ENCODE data around the gene RAD23A. TPM values are rescaled to one million over a fixed set of nuclear protein-coding genes. Genes with fewer than 3 reads are reported as not detected.

Gene RAD23A
- total RNA-seq, 2 experiments from 2014 or later, result 189 to 190 TPM

GRCh38 chr19:12994701-12995595 is 49.3 kb downstream of the RAD23A start, which contains the start of gene NFIX:
Gene NFIX, plus strand, starts transcription at chr19:12995475. Its CDS starts 363 bp downstream, at chr19:12995838.
- no peak for TF ChIP-seq CTCF (IDR thresholded peaks at IDR 0.05)
- peak; percentile 72 for ATAC-seq
- H3K27ac Mint-ChIP-seq, result peak within 1 kb of the TSS; percentile 60
- H3K4me3 Mint-ChIP-seq, result peak within 1 kb of the TSS; percentile 82
- CTCF ChIA-PET, result interaction anchor here (1.0 to 2.6 kb wide), 7 partner anchors 12 to 66 kb away, joined by 3 to 10 read pairs (median 4); no protein-coding TSS in a partner anchor
- no peaks in the 10 kb centered on the region for H3K36me3 Mint-ChIP-seq (ENCODE audit: low read depth)
- intact Hi-C loops (cut with micrococcal nuclease), result no loop called here
- peaks cover 8% of the 10 kb centered on the region for H3K27me3 Mint-ChIP-seq
- DNase-seq, result peak; percentile 60
- no peaks in the 10 kb centered on the region for H3K9me3 Mint-ChIP-seq
- POLR2A ChIA-PET, result interaction anchor here (1.7 kb wide), 1 partner anchor 10 kb away, joined by 5 read pairs; no protein-coding TSS in a partner anchor
- H3K4me1 Mint-ChIP-seq (ENCODE audit: low read depth), result peaks cover 8% of the 10 kb centered on the region

GRCh38 chr19:12995596-12996405 is 50.1 kb downstream of the RAD23A start:
- Mint-ChIP-seq H3K27ac (no peak overlapping the region), H3K4me1 (ENCODE audit: low read depth) (peaks cover 8% of the 10 kb centered on the region), H3K27me3 (peaks cover 8% of the 10 kb centered on the region), H3K36me3 (ENCODE audit: low read depth) (no peaks in the 10 kb centered on the region), H3K9me3 (no peaks in the 10 kb centered on the region), H3K4me3 (peak overlapping the region; percentile 82)
- DNase-seq (no peak), ATAC-seq (peak; percentile 59)
- TF ChIP-seq CTCF (IDR thresholded peaks at IDR 0.05), result no peak
- intact Hi-C loops (cut with micrococcal nuclease), result no loop called here
- ChIA-PET POLR2A (no interaction called here), CTCF (interaction anchor here (1.0 to 1.6 kb wide), 2 partner anchors 38 to 65 kb away, joined by 4 read pairs; no protein-coding TSS in a partner anchor)

GRCh38 chr19:12996406-12997094 is 50.9 kb downstream of the RAD23A start:
- Mint-ChIP-seq H3K27me3 (peaks cover 8% of the 10 kb centered on the region), H3K4me3 (peak overlapping the region; percentile 74), H3K27ac (no peak overlapping the region), H3K9me3 (no peaks in the 10 kb centered on the region), H3K36me3 (ENCODE audit: low read depth) (no peaks in the 10 kb centered on the region), H3K4me1 (ENCODE audit: low read depth) (peaks cover 8% of the 10 kb centered on the region)
- ChIA-PET POLR2A (no interaction called here), CTCF (interaction anchor here (1.2 kb wide), 1 partner anchor 37 kb away, joined by 4 read pairs; no protein-coding TSS in a partner anchor)
- intact Hi-C loops (cut with micrococcal nuclease), result no loop called here
- no peak for TF ChIP-seq CTCF (IDR thresholded peaks at IDR 0.05)
- DNase-seq, result no peak
- no peak for ATAC-seq

GRCh38 chr19:12997179-12997966 is 51.7 kb downstream of the RAD23A start:
- TF ChIP-seq CTCF (IDR thresholded peaks at IDR 0.05), result no peak
- no peaks in the 10 kb centered on the region for H3K36me3 Mint-ChIP-seq (ENCODE audit: low read depth)
- DNase-seq, result no peak
- intact Hi-C loops (cut with micrococcal nuclease), result no loop called here
- H3K27me3 Mint-ChIP-seq, result peaks cover 8% of the 10 kb centered on the region
- peak overlapping the region; percentile 24 for H3K4me3 Mint-ChIP-seq
- no peak overlapping the region for H3K27ac Mint-ChIP-seq
- H3K4me1 Mint-ChIP-seq (ENCODE audit: low read depth), result peaks cover 8% of the 10 kb centered on the region
- ATAC-seq, result no peak
- ChIA-PET POLR2A (no interaction called here), CTCF (interaction anchor here (0.9 to 1.2 kb wide), 2 partner anchors 20 to 36 kb away, joined by 3 to 4 read pairs; no protein-coding TSS in a partner anchor)
- no peaks in the 10 kb centered on the region for H3K9me3 Mint-ChIP-seq

All from activated CD8-positive, alpha-beta T cell treated with anti-CD3 and anti-CD28 coated beads for 36 hours (primary cell).